HCT116 (cell line): ENCODE measurements around the gene DUSP28. TPM values are rescaled to one million over a fixed set of nuclear protein-coding genes. Genes with fewer than 3 reads are reported as not detected.
"Not testable (repeated sequence)": the region's sequence is repeated elsewhere in the genome, so short reads cannot be mapped to it uniquely, and the experiment has no call there.

Source experiments
- ATAC-seq: fragments of 200-7000 bp; cut with Tn5 transposase; 2 replicates; pipeline ENCODE4 v1.9.1; 2020; ENCODE audit warnings: mild to moderate bottlenecking, moderate library complexity
- BruUV-seq: library from RNA; stranded (reverse); fragments of 400-500 nt; replicated peaks from 2 replicates; lab custom pipeline; 2021; lab: Mats Ljungman, UMichigan
- CTCF ChIA-PET: fragments of 300-600 bp; sonication (Branson Sonifier 250); formaldehyde crosslinking; loops from one replicate; lab custom pipeline; 2021; ENCODE audit warnings: antibody characterized with exemption; lab: Charles Lee
- POLR2A ChIA-PET: fragments of 300-600, 350-600 bp; sonication (Branson Sonifier 250); formaldehyde crosslinking; loops from one replicate; lab custom pipeline; 2021; ENCODE audit warnings: antibody characterized with exemption; lab: Charles Lee
- RAD21 ChIA-PET, 2 experiments: fragments of 300-600 bp; sonication (Branson Sonifier 250); formaldehyde crosslinking; loops; one replicate each; lab custom pipeline; 2023; ENCODE audit warnings: low total read pairs in 2 of 2; ENCODE audit not compliant: uncharacterized antibody in 2 of 2, unreplicated experiment in 2 of 2, low non-redundant PET in 1 of 2; lab: Charles Lee
- DNase-seq: peaks from one replicate; pipeline ENCODE4 v3.0.0-alpha.2; 2010; ENCODE audit warnings: low read depth, low spot score
- H2AFZ ChIP-seq: fragments of 200-600 bp; shearing (Covaris generic), sonication (generic); 2 replicates; pipeline ENCODE4 v1.6.1; 2017; ENCODE audit warnings: low read depth, mixed run types, mixed read lengths, antibody characterized with exemption, low read length; ENCODE audit not compliant: poor library complexity, severe bottlenecking
- H3K27ac ChIP-seq: 2 replicates; pipeline ENCODE4 v1.5.1; 2012; ENCODE audit warnings: low read depth, low read length
- H3K27me3 ChIP-seq: fragments of 200-600 bp; sonication (generic); 2 replicates; pipeline ENCODE4 v1.6.1; 2016; ENCODE audit warnings: mixed run types, low read length, mixed read lengths; ENCODE audit not compliant: insufficient read depth
- H3K36me3 ChIP-seq, 2 experiments: fragments of 200-500 bp in 1 of 2; fragments of 200-600 bp in 1 of 2; sonication (Bioruptor generic) in 1 of 2; sonication (generic) in 1 of 2; 2 replicates each; pipeline versions ENCODE4 v1.5.1 to v1.6.1; 2014 to 2016; ENCODE audit warnings: low read length in 2 of 2, inconsistent platforms in 1 of 2, mixed read lengths in 1 of 2, mixed run types in 1 of 2; ENCODE audit not compliant: insufficient read depth in 2 of 2, control insufficient read depth in 1 of 2
- H3K4me1 ChIP-seq, 2 experiments: fragments of 200-600 bp in 1 of 2; sonication (generic) in 1 of 2; 2 replicates each; pipeline versions ENCODE4 v1.5.1 to v1.6.1; 2012 to 2017; ENCODE audit warnings: low read length in 2 of 2, inconsistent platforms in 1 of 2, mild to moderate bottlenecking in 1 of 2, mixed read lengths in 1 of 2, mixed run types in 1 of 2, moderate library complexity in 1 of 2; ENCODE audit not compliant: insufficient read depth in 2 of 2, control insufficient read depth in 1 of 2
- H3K4me2 ChIP-seq: fragments of 200-600 bp; sonication (generic); 2 replicates; pipeline ENCODE4 v1.6.1; 2017; ENCODE audit warnings: mixed run types, low read length, mixed read lengths
- H3K4me3 ChIP-seq, 2 experiments: fragments of 200-600 bp in 1 of 2; sonication (generic) in 1 of 2; replicated peaks in 1 of 2; 2 replicates each; pipeline ENCODE4 v1.5.1; 2011 to 2016; ENCODE audit warnings: low read length in 2 of 2, control low read depth in 1 of 2, low read depth in 1 of 2, mild to moderate bottlenecking in 1 of 2, mixed read lengths in 1 of 2, mixed run types in 1 of 2
- H3K79me2 ChIP-seq: fragments of 200-600 bp; sonication (generic); 2 replicates; pipeline ENCODE4 v1.6.1; 2017; ENCODE audit warnings: mild to moderate bottlenecking, mixed run types, low read length, moderate library complexity, mixed read lengths; ENCODE audit not compliant: insufficient read depth
- H3K9ac ChIP-seq: fragments of 200-600 bp; sonication (generic); 2 replicates; pipeline ENCODE4 v1.6.1; 2016; ENCODE audit warnings: low read length, mixed read lengths
- H3K9me2 ChIP-seq: fragments of 200-600 bp; sonication (generic), shearing (Covaris generic); 2 replicates; pipeline ENCODE4 v1.6.1; 2017; ENCODE audit warnings: mixed run types, mild to moderate bottlenecking, moderate library complexity; ENCODE audit not compliant: insufficient read depth
- H3K9me3 ChIP-seq, 2 experiments: fragments of 200-500 bp in 1 of 2; fragments of 200-600 bp in 1 of 2; sonication (Bioruptor generic) in 1 of 2; sonication (generic) in 1 of 2; 2 replicates each; pipeline ENCODE4 v1.6.1; 2014 to 2017; ENCODE audit warnings: low read length in 2 of 2, mixed read lengths in 2 of 2, inconsistent platforms in 1 of 2, low read depth in 1 of 2, mild to moderate bottlenecking in 1 of 2, mixed run types in 1 of 2, moderate library complexity in 1 of 2; ENCODE audit not compliant: control insufficient read depth in 1 of 2, insufficient read depth in 1 of 2
- H4K20me1 ChIP-seq: fragments of 200-600 bp; sonication (generic), shearing (Covaris generic); 2 replicates; pipeline ENCODE4 v1.6.1; 2017; ENCODE audit warnings: mixed run types, mild to moderate bottlenecking, moderate library complexity; ENCODE audit not compliant: insufficient read depth
- CBX3 ChIP-seq: IDR thresholded peaks from 2 replicates; pipeline ENCODE4 v1.6.1; 2012; ENCODE audit warnings: low read depth
- CTCF ChIP-seq, 3 experiments: fragments of 200-600 bp in 1 of 3; sonication (generic) in 1 of 3; IDR thresholded peaks in 2 of 3; conservative IDR thresholded peaks in 1 of 3; 2 replicates each; pipeline ENCODE4 v1.5.1; 2012 to 2017; ENCODE audit warnings: low read depth in 2 of 3, low read length in 2 of 3, antibody characterized with exemption in 1 of 3, borderline replicate concordance in 1 of 3, control low read depth in 1 of 3, mild to moderate bottlenecking in 1 of 3, mixed read lengths in 1 of 3, mixed run types in 1 of 3, moderate library complexity in 1 of 3; ENCODE audit not compliant: insufficient read depth in 1 of 3
- ELF1 ChIP-seq: IDR thresholded peaks from 2 replicates; pipeline ENCODE4 v1.6.1; 2012; ENCODE audit warnings: low read depth, borderline replicate concordance
- EZH2 ChIP-seq: fragments of 200-600 bp; sonication (generic); IDR thresholded peaks from 2 replicates; pipeline ENCODE4 v1.6.1; 2017; ENCODE audit warnings: antibody characterized with exemption, mixed run types
- EZH2phosphoT487 ChIP-seq: fragments of 200-600 bp; IDR thresholded peaks from 2 replicates; pipeline ENCODE4 v1.6.1; 2018; ENCODE audit warnings: antibody characterized with exemption, borderline replicate concordance
- JUND ChIP-seq: IDR thresholded peaks from 2 replicates; pipeline ENCODE4 v1.6.1; 2012
- MAX ChIP-seq: IDR thresholded peaks from 2 replicates; pipeline ENCODE4 v1.6.1; 2012
- RAD21 ChIP-seq: IDR thresholded peaks from 2 replicates; pipeline ENCODE4 v1.6.1; 2012; ENCODE audit warnings: low read depth, mild to moderate bottlenecking
- REST ChIP-seq: IDR thresholded peaks from 2 replicates; pipeline ENCODE4 v1.6.1; 2012; ENCODE audit warnings: low read depth
- SIN3A ChIP-seq: IDR thresholded peaks from 2 replicates; pipeline ENCODE4 v1.6.1; 2012; ENCODE audit warnings: low read depth
- SP1 ChIP-seq: IDR thresholded peaks from 2 replicates; pipeline ENCODE4 v1.6.1; 2012; ENCODE audit warnings: low read depth
- SRF ChIP-seq: IDR thresholded peaks from 2 replicates; pipeline ENCODE4 v1.6.1; 2012; ENCODE audit warnings: low read depth
- TCF7L2 ChIP-seq: IDR thresholded peaks from 2 replicates; pipeline ENCODE4 v1.7.0; 2011; ENCODE audit warnings: borderline replicate concordance, inconsistent platforms; ENCODE audit not compliant: insufficient read depth, insufficient read length; ENCODE audit errors: extremely low read depth
- YY1 ChIP-seq: IDR thresholded peaks from 2 replicates; pipeline ENCODE4 v1.6.1; 2011; ENCODE audit warnings: low read length, low read depth, moderate library complexity, mild to moderate bottlenecking; ENCODE audit not compliant: insufficient replicate concordance; ENCODE audit errors: extremely low read depth
- ZFX ChIP-seq: fragments of 450-650 bp; IDR thresholded peaks from 2 replicates; pipeline ENCODE4 v1.6.1; 2017
- intact Hi-C: fragments of 100-400 bp; cut with micrococcal nuclease; formaldehyde crosslinking; loops from 2 replicates; pipeline ENCODE4 v1.10.0; 2022
- total RNA-seq: library from RNA; stranded (reverse); gene quantifications from one replicate; pipeline ENCODE4 v1.2.1, GENCODE V29; 2021; ENCODE audit not compliant: unreplicated experiment
- TF ChIP-seq, protein P1 (sequence below): IDR thresholded peaks from 2 replicates; pipeline ENCODE4 v1.6.1; 2012

The DUSP28 gene
- total RNA-seq, 1 experiment from 2014 or later, result 5.6 TPM

DNA sequence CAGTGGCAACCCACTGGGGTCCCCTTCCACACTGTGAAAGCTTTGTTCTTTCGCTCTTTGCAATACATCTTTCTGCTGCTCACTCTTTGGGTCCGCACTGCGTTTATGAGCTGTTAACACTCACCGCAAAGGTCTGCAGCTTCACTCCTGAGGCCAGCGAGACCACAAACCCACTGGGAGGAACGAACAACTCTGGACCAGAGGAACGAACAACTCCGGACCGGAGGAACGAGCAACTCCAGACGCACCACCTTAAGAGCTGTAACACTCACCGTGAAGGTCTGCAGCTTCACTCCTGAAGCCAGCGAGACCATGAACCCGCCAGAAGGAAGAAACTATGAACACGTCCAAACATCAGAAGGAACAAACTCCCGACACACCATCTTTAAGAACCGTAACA lies 21.1 kb upstream of the DUSP28 start:
- H4K20me1 ChIP-seq, DNase-seq, RAD21 ChIA-PET: not testable (repeated sequence)

DNA sequence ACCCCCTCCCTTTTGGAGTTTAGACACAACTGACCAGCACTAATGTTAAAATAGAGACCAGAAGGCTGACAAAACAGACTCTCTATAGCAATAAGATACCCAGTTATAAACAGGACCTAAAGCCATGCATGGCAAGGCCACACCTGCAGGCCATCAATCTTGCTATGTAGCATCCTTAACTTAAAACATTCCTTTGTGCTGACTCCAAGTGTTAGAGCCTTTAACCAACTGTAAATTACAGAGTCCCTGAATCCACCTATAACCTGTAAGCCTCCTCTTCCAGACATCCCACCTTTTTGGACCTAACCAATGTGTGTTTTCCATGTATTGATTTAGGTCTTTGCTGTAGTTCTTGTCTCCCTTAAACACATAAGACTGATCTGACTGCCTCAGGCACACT lies 20.3 kb upstream of the DUSP28 start:
- Histone ChIP-seq H3K9me2 (no peaks in the 10 kb centered on the region), H3K4me1 (no peaks in the 10 kb centered on the region), H3K36me3 (peaks cover 2 to 20% of the 10 kb centered on the region in 2 experiments; a peak in 2 of 4 replicates), H4K20me1 (no peaks in the 10 kb centered on the region), H3K79me2 (peaks cover 10% of the 10 kb centered on the region), H3K9me3 (peaks cover 3 to 12% of the 10 kb centered on the region in 2 experiments; a peak in 2 of 4 replicates), H3K27me3 (no peaks in the 10 kb centered on the region), H3K27ac (no peak overlapping the region), H3K4me2 (no peak overlapping the region), H3K9ac (no peak overlapping the region), H3K4me3 (no peak overlapping the region), H2AFZ (no peak overlapping the region)
- ChIA-PET POLR2A (no interaction called here), CTCF (no interaction called here), RAD21 (no interaction called here)
- TF ChIP-seq EZH2phosphoT487, result no peak
- no peak for TF ChIP-seq REST
- TF ChIP-seq, protein P1, sequence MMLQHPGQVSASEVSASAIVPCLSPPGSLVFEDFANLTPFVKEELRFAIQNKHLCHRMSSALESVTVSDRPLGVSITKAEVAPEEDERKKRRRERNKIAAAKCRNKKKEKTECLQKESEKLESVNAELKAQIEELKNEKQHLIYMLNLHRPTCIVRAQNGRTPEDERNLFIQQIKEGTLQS, result no peak
- no peak for TF ChIP-seq YY1
- TF ChIP-seq ELF1, result no peak
- TF ChIP-seq ZFX, result no peak
- no peak for TF ChIP-seq EZH2
- no peak for TF ChIP-seq RAD21
- no peak for TF ChIP-seq SP1
- no peak for TF ChIP-seq JUND
- no peak for TF ChIP-seq SRF
- no peak for TF ChIP-seq CBX3
- no peak for TF ChIP-seq CTCF (IDR thresholded peaks at IDR 0.05 in 2 of 3, conservative IDR thresholded peaks at IDR 0.05 in 1 of 3; ENCODE audit: borderline replicate concordance in 1 of 3, insufficient read depth in 1 of 3, low read depth in 2 of 3, low read length in 2 of 3)
- TF ChIP-seq MAX, result no peak
- TF ChIP-seq TCF7L2, result no peak
- no peak for TF ChIP-seq SIN3A
- no peak for DNase-seq
- BruUV-seq, result no TSS peak
- intact Hi-C loops, result no loop called here
- ATAC-seq, result no peak

More for the DNA sequence above, 21.1 kb upstream of the DUSP28 start:
- Histone ChIP-seq H3K9me3 (peaks cover 3 to 12% of the 10 kb centered on the region in 2 experiments; a peak in 2 of 4 replicates), H3K36me3 (peaks cover 2 to 20% of the 10 kb centered on the region in 2 experiments; a peak in 2 of 4 replicates), H3K79me2 (peaks cover 10% of the 10 kb centered on the region)
- ATAC-seq, H3K9ac ChIP-seq, H3K4me3 ChIP-seq, H3K4me1 ChIP-seq, H3K9me2 ChIP-seq, CTCF ChIA-PET, H2AFZ ChIP-seq, H3K27ac ChIP-seq, intact Hi-C loops, H3K4me2 ChIP-seq, BruUV-seq, POLR2A ChIA-PET, H3K27me3 ChIP-seq: not testable (repeated sequence)
